Endodermal cell (in vitro differentiated cells): ENCODE data around the gene SLC16A3. TPM values are rescaled to one million over a fixed set of nuclear protein-coding genes. Genes with fewer than 3 reads are reported as not detected.

Experiments used
- DNase-seq: peaks from one replicate; pipeline ENCODE4 v3.0.0-alpha.2; 2017
- H3K27ac ChIP-seq: 2 replicates; pipeline ENCODE4 v1.5.1; 2013; ENCODE audit warnings: mild to moderate bottlenecking, low read depth, low read length, moderate library complexity
- H3K27me3 ChIP-seq: 2 replicates; pipeline ENCODE4 v1.6.1; 2013; ENCODE audit warnings: mild to moderate bottlenecking, low read length, moderate library complexity; ENCODE audit not compliant: insufficient read depth, control insufficient read depth, poor library complexity, severe bottlenecking
- H3K36me3 ChIP-seq: 2 replicates; pipeline ENCODE4 v1.7.0; 2013; ENCODE audit warnings: mild to moderate bottlenecking, low read length, moderate library complexity; ENCODE audit not compliant: control insufficient read depth, insufficient read depth
- H3K4me1 ChIP-seq: one replicate; pipeline ENCODE4 v1.7.0; 2013; ENCODE audit warnings: low read length; ENCODE audit not compliant: control insufficient read depth, insufficient read depth
- H3K4me3 ChIP-seq: 2 replicates; pipeline ENCODE4 v1.5.1; 2013; ENCODE audit warnings: mild to moderate bottlenecking, low read length, moderate library complexity
- H3K9ac ChIP-seq: 2 replicates; pipeline ENCODE4 v1.6.1; 2013; ENCODE audit warnings: mild to moderate bottlenecking, low read length, moderate library complexity; ENCODE audit not compliant: poor library complexity, severe bottlenecking; ENCODE audit errors: extremely low read depth
- H3K9me3 ChIP-seq: 2 replicates; pipeline ENCODE4 v1.6.1; 2013; ENCODE audit warnings: mild to moderate bottlenecking, low read length, moderate library complexity; ENCODE audit not compliant: control insufficient read depth
- H3K27ac Mint-ChIP-seq: 2 replicates; pipeline ENCODE4 v1.8.0; 2020; ENCODE audit warnings: mixed read lengths
- H3K27me3 Mint-ChIP-seq: 2 replicates; pipeline ENCODE4 v1.8.0; 2021; ENCODE audit warnings: mild to moderate bottlenecking, mixed read lengths; ENCODE audit not compliant: insufficient read depth
- H3K36me3 Mint-ChIP-seq: 2 replicates; pipeline ENCODE4 v1.8.0; 2020; ENCODE audit warnings: low read depth, mixed read lengths
- H3K4me1 Mint-ChIP-seq: 2 replicates; pipeline ENCODE4 v1.8.0; 2020; ENCODE audit warnings: mixed read lengths
- H3K4me3 Mint-ChIP-seq: 2 replicates; pipeline ENCODE4 v1.8.0; 2020; ENCODE audit warnings: mild to moderate bottlenecking, moderate library complexity, mixed read lengths
- H3K9me3 Mint-ChIP-seq: 2 replicates; pipeline ENCODE4 v1.8.0; 2020; ENCODE audit warnings: mild to moderate bottlenecking, mixed read lengths
- WGBS, 2 experiments: methylation state at CpG; one replicate each; pipeline versions ENCODE4 v1.1.5 to v1.1.7; 2013; ENCODE audit warnings: missing lambda C conversion rate in 2 of 2, mixed read lengths in 1 of 2; ENCODE audit not compliant: insufficient coverage in 1 of 2, insufficient read length in 1 of 2; 5-methylcytosine and 5-hydroxymethylcytosine counted together
- total RNA-seq, 2 donors: library from RNA; stranded (reverse); fragmentation: NEBNext Ultra II Directional in 1 of 2; extraction: Animal tissue kit (Norgen Biotek cat#: 25700) in 1 of 2; gene quantifications; 2 replicates in 1 of 2; 3 replicates in 1 of 2; pipeline ENCODE4 v1.2.1, GENCODE V29; 2021
- TF ChIP-seq, protein P1 (sequence below): fragments of 200-600 bp; sonication (generic); conservative IDR thresholded peaks from 2 replicates; pipeline ENCODE4 v1.5.0; 2021; ENCODE audit warnings: antibody characterized with exemption, mild to moderate bottlenecking

Gene SLC16A3
- total RNA-seq, 2 donors from 2014 or later = 31.8 to 39.7 TPM

DNA sequence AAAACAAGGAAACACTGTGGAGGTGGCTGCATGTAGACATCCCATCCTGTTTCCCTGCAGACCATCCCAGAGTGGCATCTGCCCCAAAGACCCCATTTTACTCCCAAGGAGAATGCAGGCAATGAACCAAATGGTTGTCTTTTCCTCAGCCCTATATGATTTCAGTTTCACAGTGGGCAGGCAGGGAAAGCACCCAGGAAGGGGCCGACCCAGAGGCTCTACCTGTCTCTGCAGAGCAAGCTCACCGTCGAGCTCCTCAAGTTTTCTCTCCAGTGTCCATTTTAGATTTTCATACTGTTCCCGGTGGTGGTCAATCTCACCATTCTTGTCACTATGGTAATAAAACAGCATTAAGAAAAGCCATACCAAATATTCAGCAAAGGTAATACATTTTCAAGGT is 30.8 kb upstream of the SLC16A3 start:
- H3K36me3 Mint-ChIP-seq = peaks cover 67% of the 10 kb centered on the region
- no peak overlapping the region for H3K27ac ChIP-seq
- no peaks in the 10 kb centered on the region for H3K9me3 Mint-ChIP-seq
- no peaks in the 10 kb centered on the region for H3K9me3 ChIP-seq
- H3K27me3 ChIP-seq = no peaks in the 10 kb centered on the region
- H3K4me3 Mint-ChIP-seq = no peak overlapping the region
- no peak overlapping the region for H3K9ac ChIP-seq
- H3K27me3 Mint-ChIP-seq = no peaks in the 10 kb centered on the region
- H3K4me1 Mint-ChIP-seq = peaks cover 2% of the 10 kb centered on the region
- no peak overlapping the region for H3K4me3 ChIP-seq
- no peak overlapping the region for H3K27ac Mint-ChIP-seq
- no peaks in the 10 kb centered on the region for H3K4me1 ChIP-seq
- H3K36me3 ChIP-seq = peaks cover 22% of the 10 kb centered on the region
- TF ChIP-seq, protein P1, sequence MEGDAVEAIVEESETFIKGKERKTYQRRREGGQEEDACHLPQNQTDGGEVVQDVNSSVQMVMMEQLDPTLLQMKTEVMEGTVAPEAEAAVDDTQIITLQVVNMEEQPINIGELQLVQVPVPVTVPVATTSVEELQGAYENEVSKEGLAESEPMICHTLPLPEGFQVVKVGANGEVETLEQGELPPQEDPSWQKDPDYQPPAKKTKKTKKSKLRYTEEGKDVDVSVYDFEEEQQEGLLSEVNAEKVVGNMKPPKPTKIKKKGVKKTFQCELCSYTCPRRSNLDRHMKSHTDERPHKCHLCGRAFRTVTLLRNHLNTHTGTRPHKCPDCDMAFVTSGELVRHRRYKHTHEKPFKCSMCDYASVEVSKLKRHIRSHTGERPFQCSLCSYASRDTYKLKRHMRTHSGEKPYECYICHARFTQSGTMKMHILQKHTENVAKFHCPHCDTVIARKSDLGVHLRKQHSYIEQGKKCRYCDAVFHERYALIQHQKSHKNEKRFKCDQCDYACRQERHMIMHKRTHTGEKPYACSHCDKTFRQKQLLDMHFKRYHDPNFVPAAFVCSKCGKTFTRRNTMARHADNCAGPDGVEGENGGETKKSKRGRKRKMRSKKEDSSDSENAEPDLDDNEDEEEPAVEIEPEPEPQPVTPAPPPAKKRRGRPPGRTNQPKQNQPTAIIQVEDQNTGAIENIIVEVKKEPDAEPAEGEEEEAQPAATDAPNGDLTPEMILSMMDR = no peak
- WGBS, 2 experiments = 90 to 95% methylated on average over 3 to 4 of the region's 4 CpGs
- no peak for DNase-seq

DNA sequence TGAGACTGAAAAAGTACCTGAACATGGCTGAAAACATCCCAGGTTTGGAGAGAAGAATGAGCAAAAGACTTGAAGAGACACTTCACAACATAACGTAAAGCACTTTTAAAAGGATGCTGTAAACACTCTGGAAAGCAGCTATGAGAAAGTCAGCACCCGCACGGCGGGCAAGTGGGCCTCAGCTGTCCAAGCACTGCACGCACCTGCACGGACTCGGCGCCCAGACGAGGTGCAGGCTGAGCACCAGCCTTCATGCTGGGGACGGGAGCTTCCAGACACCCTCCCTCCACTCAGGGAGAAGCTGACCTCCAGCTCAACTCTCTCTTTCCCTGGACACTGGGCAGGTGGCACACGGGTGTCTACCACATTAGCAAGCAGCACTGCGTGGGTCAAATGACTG is 29.3 kb upstream of the SLC16A3 start:
- TF ChIP-seq, protein P1 = no peak
- Mint-ChIP-seq H3K36me3 (peaks cover 55% of the 10 kb centered on the region), H3K27me3 (no peaks in the 10 kb centered on the region), H3K4me3 (no peak overlapping the region), H3K4me1 (peaks cover 3% of the 10 kb centered on the region), H3K27ac (no peak overlapping the region), H3K9me3 (no peaks in the 10 kb centered on the region)
- Histone ChIP-seq H3K27ac (no peak overlapping the region), H3K9ac (no peak overlapping the region), H3K36me3 (peaks cover 12% of the 10 kb centered on the region), H3K9me3 (no peaks in the 10 kb centered on the region), H3K4me1 (no peaks in the 10 kb centered on the region), H3K4me3 (no peak overlapping the region), H3K27me3 (no peaks in the 10 kb centered on the region)
- DNase-seq = no peak
- 96% methylated on average over 6 to 12 of the region's 12 CpGs for WGBS, 2 experiments

DNA sequence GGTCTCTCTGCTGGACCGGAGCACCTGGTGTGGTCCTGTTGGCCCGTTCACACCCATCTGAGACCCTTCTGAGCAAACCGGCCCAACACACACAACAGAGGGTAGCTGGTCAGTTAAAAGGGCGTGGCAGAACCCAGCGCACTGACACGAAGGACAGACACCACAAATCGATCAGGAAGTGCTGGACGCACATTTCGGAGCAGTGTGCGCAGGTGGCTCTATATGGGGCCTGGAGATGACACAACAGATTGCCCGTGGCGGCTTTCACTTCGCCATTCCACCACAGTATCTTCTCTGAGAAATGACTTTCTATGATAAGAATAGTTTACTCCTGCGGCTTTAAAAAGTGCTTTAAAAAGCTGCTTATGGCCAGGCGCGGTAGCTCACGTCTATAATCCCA is 28.7 kb upstream of the SLC16A3 start:
- H3K36me3 Mint-ChIP-seq = peaks cover 48% of the 10 kb centered on the region
- H3K4me3 Mint-ChIP-seq = no peak overlapping the region
- H3K4me1 Mint-ChIP-seq = peaks cover 3% of the 10 kb centered on the region
- Histone ChIP-seq H3K9ac (no peak overlapping the region), H3K4me1 (no peaks in the 10 kb centered on the region), H3K9me3 (no peaks in the 10 kb centered on the region), H3K4me3 (no peak overlapping the region), H3K27ac (no peak overlapping the region), H3K36me3 (peaks cover 5% of the 10 kb centered on the region), H3K27me3 (no peaks in the 10 kb centered on the region)
- DNase-seq = no peak
- H3K27me3 Mint-ChIP-seq = no peaks in the 10 kb centered on the region
- H3K9me3 Mint-ChIP-seq = no peaks in the 10 kb centered on the region
- WGBS, 2 experiments = 96 to 97% methylated on average over 13 to 17 of the region's 17 CpGs
- no peak overlapping the region for H3K27ac Mint-ChIP-seq
- TF ChIP-seq, protein P1 = no peak
